GM19397 (cell line): ENCODE results near the gene PPP2R5D.
"Not testable (repeated sequence)": the region's sequence is repeated elsewhere in the genome, so short reads cannot be mapped to it uniquely, and the experiment has no call there.

Experiments
- ATAC-seq: cut with Tn5 transposase; IDR thresholded peaks from one replicate; pipeline ENCODE4 v1.9.1; 2021; ENCODE audit warnings: mild to moderate bottlenecking, moderate library complexity; ENCODE audit not compliant: unreplicated experiment

PPP2R5D gene

DNA sequence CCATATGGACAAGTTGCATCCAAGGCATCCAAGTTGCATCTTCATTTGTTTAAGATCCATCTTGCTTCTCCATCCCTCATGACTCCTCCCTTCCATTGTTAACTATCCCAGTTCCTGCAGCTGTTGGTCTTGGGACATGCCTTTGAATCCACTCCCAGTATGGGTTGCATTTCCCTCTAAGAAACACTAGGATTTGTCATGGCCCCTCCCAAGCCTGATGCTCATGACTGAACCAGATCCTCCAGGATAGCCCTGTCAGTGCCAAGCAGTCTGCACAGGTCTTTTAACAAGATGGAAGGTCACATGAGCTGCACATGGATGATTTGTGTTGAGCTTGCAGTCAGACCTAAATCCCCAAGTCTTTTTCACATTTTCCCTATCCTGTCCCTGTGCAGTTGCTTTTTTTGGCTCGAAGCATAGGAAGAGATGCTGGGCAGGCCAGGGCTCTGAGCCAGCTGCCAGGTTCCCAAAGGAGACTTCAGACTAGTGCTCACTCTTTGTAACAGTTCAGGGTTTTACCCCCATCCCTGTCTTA lies 4.2 kb downstream of the PPP2R5D start:
- no peak for ATAC-seq

DNA sequence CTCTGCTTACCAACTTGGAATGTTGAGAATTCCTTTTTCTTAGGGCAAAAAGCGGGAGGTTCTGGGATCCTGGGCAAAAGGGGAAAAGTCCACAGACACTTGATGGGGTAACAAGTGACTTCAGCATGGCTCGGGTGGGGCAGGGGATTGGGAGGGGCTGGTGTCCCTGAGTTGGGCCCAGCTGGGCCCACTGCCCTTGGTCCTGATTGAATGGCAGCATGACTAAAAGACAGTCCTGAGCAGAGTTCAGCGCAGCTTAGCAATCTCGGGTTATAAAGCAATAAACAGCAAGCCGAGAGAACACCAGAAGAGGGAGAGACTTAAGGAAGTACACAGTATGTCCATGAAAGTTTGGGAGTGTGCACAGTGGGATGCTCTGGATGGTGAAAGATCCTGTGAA lies 5.6 kb downstream of the PPP2R5D start:
- ATAC-seq, result no peak

DNA sequence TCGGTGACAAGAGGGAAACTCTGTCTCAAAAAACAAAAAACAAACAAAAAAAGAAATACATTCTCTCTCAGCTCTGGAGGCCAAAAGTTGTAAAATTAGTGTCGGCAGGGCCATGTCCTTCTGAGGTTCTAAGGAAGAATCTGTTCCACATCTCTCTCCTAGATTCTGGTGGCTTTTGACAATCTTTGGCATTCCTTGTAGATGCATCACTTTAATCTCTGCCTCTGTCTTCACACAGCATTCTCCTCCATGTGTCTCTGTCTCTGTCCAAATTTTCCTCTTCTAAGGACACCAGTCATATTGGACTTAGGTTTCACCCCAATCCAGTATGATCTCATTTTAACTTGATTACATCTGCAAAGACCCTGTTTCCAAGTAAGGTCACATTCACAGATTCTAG lies 9.1 kb downstream of the PPP2R5D start:
- ATAC-seq, result no peak

DNA sequence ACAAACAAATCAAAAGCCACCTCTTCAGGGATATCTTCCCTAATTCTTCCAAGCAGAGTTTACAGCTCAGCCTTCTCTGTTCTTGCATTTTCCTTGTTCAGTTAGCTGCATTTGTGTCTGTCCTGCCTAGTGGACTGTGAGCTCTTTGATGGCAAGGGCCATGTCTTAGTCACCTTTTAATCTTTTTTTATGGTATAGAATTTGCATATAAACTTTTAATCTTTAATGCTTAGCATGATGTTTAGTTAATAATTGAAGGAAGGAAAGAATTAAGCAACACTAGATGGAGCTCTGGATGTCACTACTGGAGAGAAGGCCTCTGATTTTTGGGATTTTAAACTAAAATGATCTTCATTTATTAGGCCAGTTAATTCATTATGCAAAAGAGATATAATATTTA lies 12.1 kb downstream of the PPP2R5D start:
- no peak for ATAC-seq

DNA sequence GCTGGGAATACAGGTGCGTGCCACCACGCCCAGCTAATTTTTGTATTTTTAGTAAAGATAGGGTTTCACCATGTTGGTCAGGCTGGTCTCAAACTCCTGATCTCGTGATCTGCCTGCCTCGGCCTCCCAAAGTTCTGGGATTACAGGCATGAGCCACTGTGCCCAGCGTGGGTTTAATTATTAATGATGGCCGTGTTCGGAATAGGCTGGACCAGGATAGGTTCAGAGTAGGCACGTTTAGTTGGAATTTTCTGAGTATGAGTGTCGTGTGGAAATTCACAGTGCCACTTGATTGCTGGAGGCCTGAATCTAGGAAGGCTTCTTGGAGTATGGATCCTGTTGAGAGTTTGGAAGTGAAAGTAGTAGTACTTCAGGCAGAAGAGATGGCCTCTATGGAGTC lies 13.8 kb downstream of the PPP2R5D start:
- not testable (repeated sequence) for ATAC-seq

DNA sequence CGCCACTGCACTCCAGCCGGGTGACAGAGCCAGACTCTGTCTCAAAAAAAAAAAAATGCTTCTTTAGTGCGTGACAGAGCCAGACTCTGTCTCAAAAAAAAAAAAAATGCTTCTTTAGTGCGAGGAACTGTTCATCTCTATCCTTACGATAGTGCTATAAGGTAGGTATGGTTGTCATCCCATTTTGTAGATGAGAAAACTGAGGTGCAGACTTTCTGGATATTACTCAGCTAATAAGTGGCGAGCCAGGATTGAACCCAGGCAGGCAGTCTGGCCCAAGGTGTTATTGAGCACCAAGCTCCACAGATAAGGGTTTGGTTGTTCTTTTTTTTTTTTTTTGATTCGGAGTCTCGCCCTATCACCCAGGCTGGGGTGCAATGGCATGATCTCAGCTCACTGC lies 17.5 kb downstream of the PPP2R5D start:
- no peak for ATAC-seq

DNA sequence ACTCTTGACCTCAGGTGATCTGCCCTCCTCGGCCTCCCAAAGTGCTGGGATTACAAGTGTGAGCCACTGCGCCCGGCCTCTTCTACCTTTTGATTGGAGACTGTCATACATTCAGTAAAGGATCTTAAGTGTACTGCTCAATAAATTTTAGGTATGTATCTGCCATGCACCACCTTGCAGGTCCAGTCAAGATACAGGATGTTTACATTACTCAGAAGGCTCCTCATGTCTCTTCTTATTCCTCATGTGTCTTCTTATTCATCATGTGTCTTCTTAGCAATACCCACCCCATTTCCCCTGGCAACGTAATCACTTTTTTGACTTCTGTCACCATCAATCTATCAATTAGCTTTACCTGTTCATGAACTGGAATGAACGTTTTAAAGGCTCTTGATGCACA lies 21.5 kb downstream of the PPP2R5D start:
- ATAC-seq, result no peak

DNA sequence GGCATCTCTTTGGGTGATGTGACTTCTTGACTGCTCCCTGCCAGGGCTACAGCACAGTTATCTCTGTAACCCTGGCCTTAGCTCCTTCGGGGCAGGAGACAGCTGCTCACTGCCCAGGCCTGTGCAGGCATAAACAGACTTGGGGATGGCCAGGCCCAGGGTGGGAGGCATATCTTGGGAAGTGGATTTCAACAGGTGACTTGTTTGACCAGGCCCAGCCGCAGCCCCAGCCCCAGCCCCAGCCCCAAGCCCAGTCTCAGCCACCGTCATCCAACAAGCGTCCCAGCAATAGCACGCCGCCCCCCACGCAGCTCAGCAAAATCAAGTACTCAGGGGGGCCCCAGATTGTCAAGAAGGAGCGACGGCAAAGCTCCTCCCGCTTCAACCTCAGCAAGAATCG lies 21.9 kb downstream of the PPP2R5D start:
- no peak for ATAC-seq

DNA sequence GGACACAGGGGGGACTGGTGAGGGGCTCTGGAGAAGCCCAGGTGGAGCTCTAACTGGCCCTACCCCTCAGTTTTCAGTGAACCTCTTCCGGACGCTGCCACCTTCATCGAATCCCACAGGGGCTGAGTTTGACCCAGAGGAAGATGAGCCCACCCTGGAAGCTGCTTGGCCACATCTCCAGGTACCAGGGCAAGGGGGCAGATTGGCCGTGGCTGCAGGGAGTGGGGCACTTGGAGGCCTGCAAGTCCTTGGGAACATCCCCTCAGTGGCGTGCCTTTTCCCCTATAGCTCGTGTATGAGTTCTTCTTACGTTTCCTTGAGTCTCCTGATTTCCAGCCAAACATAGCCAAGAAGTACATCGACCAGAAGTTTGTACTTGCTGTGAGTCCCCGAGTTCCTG lies 22.8 kb downstream of the PPP2R5D start:
- ATAC-seq, result no peak

DNA sequence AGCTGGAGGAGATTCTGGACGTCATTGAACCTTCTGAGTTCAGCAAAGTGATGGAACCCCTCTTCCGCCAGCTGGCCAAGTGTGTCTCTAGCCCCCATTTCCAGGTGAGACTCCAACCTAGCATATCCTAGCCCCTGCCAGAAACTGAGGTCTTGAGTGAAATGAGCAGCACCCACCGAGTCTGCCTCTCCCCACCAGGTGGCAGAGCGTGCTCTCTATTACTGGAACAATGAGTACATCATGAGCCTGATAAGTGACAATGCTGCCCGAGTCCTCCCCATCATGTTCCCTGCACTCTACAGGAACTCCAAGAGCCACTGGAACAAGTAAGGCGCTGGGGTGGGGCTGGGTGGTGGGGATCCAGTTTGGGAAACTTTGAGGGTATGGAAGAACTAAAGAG lies 24.8 kb downstream of the PPP2R5D start:
- ATAC-seq, result no peak

DNA sequence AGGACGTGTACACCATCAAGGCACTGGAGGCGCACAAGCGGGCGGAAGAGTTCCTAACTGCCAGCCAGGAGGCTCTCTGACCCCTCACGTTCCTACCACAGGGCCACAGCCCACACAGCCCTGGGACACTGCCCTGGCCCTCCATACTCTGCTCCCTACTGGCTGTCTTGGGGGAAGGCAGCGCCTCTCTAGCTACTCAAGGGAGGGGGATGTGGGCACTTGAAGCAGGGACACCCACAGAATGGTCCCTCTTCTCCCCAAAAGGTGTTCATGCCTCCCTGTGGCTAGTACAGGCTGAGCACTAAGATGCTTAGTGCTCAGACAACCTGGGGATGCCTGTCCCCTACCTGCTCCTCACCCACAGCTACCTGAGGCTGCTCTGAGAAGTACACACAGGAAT lies 26.8 kb downstream of the PPP2R5D start:
- ATAC-seq, result no peak

DNA sequence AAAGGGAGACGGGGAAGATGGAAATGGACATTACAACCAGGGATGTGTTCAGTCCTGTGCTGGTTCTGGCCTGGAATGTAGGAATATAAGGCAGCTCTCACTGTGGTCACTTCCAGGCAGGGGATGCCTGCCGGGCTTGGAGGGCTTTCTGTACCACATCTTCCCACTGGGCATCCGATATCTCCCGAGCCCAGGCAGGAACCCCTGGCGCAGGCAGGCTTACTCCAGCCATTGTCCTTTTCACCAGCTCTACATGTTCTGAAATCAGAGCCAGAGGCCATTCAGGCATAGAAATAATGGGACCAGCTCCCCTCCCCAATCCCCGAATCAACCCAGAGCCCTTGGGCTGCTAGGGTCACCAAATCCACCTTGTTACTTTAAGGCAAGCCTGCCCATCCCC lies 28.0 kb downstream of the PPP2R5D start:
- ATAC-seq, result no peak

DNA sequence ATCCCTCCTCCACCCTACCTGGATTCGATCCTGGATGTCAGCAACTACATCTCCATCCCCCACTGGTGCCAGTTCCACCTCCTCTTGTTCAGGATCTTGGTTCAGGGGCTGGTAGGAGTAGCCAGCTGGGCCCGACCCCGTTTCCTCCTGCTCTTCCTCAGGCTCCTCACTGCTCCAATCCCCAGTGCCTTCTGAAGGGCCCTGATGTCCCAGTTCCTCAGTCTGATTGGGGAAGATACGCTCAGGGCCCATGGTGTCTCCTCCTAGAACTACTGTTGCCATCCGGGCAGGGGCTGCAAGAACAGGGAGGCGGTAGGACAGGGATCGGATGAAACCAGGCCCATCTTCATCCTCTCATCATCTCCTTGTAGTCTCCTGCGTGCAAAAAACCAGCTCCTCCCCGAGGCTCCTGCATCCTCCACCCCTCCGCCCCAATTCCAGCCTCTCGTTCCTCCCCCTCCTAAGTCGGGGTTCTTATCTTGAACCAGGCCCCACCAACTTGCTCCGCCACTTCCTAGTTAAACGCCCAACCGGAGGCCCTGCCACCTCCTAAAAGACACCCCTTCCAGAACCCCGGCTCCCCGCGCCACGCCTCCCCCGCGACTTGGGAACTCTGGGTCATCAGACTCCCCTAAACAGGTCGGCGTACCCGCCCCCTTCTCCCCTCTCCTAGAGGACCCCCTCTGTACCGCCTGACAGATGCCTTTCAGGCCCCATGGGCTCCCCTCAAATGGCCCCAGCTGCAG lies 28.9 kb downstream of the PPP2R5D start:
- ATAC-seq, result peak; percentile 0

DNA sequence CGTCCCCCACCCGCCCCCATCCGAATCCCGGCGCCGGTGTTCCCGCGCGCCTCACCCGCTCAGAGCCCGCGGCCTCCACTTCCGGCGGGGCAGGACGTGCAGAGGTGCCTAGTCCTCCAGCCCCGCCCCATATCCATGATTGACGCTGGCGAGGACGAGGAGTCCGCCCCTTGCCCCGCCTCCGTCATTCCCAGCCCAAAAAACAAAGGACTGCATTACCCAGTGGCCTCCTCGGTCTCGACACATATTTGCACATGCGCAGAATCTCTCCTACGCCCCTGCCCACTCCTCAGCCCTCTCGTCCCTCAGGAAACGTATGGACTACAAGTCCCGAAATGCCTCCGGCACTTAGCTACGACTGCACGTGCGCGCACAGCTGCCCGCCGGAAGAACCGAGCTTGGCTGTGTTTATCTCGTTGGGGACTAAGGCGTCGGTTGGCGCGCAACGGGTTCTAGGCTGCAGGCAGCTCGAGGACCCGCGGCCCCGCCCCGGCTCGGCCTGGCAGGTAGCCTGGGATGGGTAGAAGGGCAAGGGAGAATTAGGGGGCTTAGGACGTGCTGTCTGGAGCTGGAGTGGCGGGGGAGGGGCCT lies 29.6 kb downstream of the PPP2R5D start, which contains the start of the genes KLHDC3 and MEA1:
Gene KLHDC3 (plus strand): TSS at position 407 of the 591 bp plus-strand sequence. CDS start 2,944 bp downstream, outside the sequence.
Gene MEA1 (minus strand): TSS at position 104 of the 591 bp plus-strand sequence. CDS start 133 bp downstream, outside the sequence.
- peak; percentile 90 for ATAC-seq

DNA sequence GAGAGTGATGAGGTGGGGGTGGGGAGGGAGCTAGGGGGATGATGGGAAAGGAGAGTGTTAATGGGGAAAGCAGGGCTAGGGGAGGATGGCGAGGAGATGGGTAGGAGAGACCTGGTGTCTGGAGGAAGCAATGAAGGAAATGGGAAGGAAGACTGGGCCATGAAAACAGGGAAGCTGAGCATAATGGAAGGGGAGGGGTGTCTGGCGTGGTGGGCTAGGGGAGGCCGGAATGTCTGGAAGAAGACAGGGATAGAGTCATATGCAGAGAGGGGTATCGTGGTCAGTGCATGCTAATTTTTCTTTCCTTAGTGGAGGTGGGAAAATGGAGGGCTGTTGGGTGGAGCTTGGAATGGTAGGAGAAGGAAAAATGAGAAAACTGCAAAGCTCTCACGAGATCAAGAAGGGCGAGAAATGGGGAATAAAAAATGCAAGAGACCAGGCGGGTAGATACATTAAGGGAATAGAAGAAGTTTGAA lies 30.1 kb downstream of the PPP2R5D start:
- no peak for ATAC-seq

DNA sequence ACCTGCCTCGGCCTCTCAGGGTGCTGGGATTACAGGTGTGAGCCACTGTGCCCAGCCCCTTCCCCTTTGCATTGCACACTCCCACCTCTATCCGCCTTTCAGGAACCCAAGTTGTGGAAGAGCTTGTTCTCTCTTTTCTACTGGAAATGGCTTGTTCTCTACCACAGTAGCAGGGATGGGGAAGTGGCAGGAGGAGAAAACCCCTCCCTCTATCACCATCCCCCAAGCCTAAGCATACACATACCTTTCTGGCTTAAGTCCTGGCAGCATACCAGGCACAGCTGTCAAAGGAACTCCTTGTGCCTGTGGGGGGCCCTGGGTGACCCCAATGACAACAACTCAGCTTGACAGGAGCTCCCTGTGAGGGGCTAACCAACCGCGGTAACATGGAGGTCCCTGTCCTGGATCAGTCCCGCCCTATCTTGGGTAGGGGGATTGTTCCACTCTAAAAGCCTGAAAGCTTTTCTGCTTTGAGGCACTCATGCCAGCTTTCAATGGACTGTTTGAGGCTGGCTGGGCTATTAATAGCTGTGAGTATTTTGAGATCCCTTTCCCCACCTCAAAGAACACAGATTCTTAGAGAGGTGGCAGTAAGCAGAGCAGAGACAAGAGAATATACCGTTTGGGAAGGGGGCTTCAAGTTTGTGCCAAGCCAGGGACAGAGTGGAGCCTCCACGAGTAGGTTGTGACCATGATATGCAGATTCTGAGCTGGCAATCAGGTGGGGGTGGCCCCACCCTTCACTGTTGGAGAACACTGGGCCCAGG lies 32.0 kb downstream of the PPP2R5D start:
- ATAC-seq, result no peak

DNA sequence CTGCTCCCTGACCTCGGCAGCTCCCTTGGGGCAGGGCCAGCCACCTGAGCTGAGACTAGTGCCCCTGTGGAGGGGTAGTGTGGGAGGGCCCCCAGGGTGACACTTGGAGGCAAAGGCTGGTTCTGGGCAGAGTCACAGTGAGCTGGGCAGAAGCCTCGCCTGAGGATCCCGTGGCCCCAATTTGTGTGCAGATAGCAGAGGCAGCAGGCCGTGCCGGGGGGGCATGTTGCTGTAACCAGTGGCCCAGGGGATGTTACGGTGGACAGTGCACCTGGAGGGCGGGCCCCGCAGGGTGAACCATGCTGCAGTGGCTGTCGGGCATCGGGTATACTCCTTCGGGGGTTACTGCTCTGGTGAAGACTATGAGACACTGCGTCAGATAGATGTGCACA lies 32.6 kb downstream of the PPP2R5D start:
- ATAC-seq, result no peak

DNA sequence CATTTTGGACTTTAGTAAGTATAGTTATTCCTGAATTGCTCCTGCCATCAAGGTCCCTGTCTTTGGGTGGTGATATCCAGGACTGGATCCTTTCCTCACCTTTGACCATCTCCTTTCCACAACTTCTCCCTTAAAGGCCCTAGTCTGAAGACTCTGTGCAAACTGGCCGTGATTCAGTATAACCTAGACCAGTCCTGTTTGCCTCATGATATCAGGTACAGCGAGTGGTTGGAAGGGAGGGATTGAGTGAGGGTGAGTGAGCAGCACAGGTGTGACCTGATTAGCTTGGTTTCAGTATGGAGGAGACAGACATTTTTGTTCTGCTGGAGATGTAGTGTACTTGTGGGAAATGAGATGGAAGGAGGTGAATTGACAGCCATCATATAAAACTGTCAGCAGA lies 34.8 kb downstream of the PPP2R5D start:
- no peak for ATAC-seq

DNA sequence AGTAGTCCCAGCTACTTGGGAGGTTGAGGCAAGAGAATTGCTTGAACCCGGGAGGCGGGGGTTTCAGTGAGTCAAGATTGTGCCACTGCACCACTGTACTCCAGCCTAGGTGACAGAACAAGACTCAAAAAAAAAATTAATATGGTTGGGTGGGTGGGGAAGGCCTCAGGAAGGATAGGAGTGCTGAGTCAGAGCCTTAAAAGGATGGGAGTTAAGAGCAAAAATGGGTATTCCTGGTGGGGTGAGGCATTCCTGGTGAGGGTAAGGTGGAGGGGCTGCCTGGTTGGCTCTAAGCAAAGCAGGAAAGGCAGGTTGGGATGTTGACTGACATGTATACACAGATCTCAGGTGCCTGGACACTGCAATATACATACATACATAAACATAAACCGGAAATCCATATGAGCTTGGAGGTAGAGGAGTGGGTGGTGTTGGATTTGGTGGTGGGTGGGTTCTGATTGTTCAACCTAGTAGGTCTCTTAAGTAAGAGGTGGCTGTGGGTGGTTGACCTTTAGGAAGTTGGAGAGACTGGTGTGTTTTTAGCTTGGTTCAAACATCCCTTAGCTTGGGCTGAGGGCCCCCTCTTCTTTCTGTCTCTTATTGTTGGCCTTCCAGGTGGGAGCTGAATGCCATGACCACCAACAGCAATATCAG lies 35.8 kb downstream of the PPP2R5D start:
- no peak for ATAC-seq

DNA sequence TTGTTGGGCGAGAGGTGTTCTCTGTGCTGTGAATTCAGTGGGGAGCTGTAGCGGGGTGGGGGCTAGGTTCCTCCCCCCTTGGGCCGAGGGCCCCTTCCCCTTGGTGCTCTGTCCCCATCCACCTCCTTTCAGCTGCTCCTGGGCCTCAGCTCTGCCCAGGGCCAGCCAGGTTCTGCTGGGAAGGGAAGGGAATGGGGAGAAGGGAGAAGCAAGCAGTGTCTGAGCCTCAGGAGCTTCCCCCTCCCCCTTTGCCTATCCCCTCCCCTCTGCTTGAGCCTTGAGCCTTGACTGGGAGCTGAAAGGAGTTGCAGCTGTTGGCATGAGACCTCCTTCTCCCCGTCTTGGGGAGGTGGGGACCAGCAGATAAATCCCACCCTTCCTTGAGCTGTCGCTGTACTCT lies 36.5 kb downstream of the PPP2R5D start:
- no peak for ATAC-seq
